ENCODE data around the gene AGO1.

Gene AGO1

DNA sequence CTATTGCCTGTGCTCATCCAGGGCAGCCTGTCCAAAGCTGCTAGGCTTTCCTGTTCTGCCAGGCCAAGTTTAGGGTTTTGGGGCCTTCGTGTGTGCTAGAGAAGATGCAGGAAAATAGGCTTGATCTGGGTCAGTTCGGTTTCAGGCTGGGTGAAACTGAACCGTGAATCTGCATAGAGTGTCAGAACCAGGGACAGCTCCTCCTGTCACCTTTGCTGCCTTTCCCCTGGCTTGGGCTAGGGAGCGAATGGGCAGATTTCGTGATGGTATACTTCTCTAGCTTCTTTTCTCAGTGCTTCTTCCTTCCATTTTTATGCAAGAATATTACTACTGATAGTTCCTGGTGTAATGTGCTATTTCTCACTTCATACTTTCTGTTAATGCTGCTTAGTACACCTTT lies 6.0 kb upstream of the AGO1 start:
- TF ChIP-seq MYC (IDR thresholded peaks at IDR 0.05; ENCODE audit: low read depth, low read length) (no peak), POLR2A (IDR thresholded peaks at IDR 0.05; ENCODE audit: extremely low read depth, insufficient read length) (no peak)
- TF ChIP-seq, protein P1, sequence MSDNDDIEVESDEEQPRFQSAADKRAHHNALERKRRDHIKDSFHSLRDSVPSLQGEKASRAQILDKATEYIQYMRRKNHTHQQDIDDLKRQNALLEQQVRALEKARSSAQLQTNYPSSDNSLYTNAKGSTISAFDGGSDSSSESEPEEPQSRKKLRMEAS (IDR thresholded peaks at IDR 0.05; ENCODE audit: low read depth, low read length): no peak
- TF ChIP-seq, protein P2, sequence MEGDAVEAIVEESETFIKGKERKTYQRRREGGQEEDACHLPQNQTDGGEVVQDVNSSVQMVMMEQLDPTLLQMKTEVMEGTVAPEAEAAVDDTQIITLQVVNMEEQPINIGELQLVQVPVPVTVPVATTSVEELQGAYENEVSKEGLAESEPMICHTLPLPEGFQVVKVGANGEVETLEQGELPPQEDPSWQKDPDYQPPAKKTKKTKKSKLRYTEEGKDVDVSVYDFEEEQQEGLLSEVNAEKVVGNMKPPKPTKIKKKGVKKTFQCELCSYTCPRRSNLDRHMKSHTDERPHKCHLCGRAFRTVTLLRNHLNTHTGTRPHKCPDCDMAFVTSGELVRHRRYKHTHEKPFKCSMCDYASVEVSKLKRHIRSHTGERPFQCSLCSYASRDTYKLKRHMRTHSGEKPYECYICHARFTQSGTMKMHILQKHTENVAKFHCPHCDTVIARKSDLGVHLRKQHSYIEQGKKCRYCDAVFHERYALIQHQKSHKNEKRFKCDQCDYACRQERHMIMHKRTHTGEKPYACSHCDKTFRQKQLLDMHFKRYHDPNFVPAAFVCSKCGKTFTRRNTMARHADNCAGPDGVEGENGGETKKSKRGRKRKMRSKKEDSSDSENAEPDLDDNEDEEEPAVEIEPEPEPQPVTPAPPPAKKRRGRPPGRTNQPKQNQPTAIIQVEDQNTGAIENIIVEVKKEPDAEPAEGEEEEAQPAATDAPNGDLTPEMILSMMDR (IDR thresholded peaks at IDR 0.05; ENCODE audit: low read depth, low read length): no peak
- DNase-seq (ENCODE audit: low read depth): peak; percentile 30
- no peak overlapping the region for H3K4me3 ChIP-seq (ENCODE audit: low read depth, low read length)

DNA sequence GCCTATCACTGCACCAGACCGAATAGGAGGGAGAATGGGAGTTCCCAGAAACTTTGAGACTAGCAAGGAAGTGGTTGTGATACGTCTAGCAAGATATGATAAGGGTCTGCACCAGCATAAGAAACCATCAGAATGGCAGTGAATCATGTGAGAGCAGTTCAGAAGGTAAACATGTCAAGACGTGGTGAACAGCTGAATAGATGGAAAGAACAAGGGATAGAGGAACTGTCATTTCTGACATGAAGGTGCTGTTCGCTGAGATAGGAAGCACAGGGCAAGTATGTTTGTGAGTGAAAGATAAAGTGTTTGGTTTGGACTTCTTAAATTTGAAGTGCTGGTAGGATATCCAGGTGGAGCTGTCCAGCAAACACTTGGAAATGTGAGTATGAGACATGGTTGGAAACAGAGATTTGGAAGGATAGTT lies 1.1 kb upstream of the AGO1 start:
- H3K4me3 ChIP-seq (ENCODE audit: low read depth, low read length): no peak overlapping the region
- TF ChIP-seq, protein P2 (IDR thresholded peaks at IDR 0.05; ENCODE audit: low read depth, low read length): no peak
- no peak for TF ChIP-seq POLR2A (IDR thresholded peaks at IDR 0.05; ENCODE audit: extremely low read depth, insufficient read length)
- no peak for TF ChIP-seq MYC (IDR thresholded peaks at IDR 0.05; ENCODE audit: low read depth, low read length)
- TF ChIP-seq, protein P1 (IDR thresholded peaks at IDR 0.05; ENCODE audit: low read depth, low read length): no peak
- DNase-seq (ENCODE audit: low read depth): no peak

DNA sequence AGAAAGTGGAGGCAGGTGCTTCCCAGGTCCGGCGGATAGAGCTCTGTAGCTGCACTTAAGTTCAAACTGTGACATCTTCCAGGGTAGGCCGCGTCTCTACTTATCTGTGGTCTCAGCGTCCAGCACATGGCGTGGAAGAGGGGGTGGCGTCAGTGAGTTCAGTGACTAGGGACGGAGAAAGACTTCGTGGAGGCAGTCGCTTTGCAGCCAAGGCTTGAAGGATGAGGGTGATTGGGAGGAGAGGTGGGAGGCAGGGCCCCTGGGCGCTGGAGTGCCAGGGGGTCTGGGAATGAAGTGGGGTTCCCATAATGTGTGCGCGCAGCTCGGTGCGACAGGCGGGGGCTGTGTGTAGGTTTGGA lies 444 bp upstream of the AGO1 start:
- no peak overlapping the region for H3K4me3 ChIP-seq (ENCODE audit: low read depth, low read length)
- no peak for DNase-seq (ENCODE audit: low read depth)
- TF ChIP-seq, protein P2 (IDR thresholded peaks at IDR 0.05; ENCODE audit: low read depth, low read length): no peak
- TF ChIP-seq MYC (IDR thresholded peaks at IDR 0.05; ENCODE audit: low read depth, low read length) (no peak), POLR2A (IDR thresholded peaks at IDR 0.05; ENCODE audit: extremely low read depth, insufficient read length) (no peak)

DNA sequence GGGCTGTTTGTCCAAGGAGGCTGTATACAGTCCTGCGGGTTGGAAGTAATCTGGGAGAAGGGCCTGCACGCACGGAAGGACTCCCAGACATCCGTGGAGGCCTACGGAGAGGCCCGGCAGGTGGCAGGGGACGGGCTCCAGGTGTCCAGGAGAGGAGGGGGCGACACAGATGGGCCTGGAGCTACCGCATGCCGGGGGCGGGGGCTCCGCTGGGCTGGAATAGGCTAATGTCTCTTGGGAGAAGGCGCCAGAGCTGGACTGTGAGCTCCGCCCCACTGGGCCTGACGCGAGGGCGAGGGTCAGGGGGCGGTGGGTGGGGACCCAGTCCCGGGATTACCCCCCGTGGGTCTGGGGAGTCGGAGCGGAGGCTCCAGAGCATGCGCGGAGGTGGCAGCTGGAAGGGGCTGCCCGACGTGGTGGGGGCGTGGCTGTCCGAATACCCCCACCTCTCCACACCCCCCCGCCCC lies 659 bp downstream of the AGO1 start:
- H3K4me3 ChIP-seq (ENCODE audit: low read depth, low read length): peak overlapping the region; percentile 90
- TF ChIP-seq POLR2A (IDR thresholded peaks at IDR 0.05; ENCODE audit: extremely low read depth, insufficient read length) (no peak), MYC (IDR thresholded peaks at IDR 0.05; ENCODE audit: low read depth, low read length) (no peak)
- TF ChIP-seq, protein P2 (IDR thresholded peaks at IDR 0.05; ENCODE audit: low read depth, low read length): no peak
- TF ChIP-seq, protein P1 (IDR thresholded peaks at IDR 0.05; ENCODE audit: low read depth, low read length): no peak
- peak; percentile 43 for DNase-seq (ENCODE audit: low read depth)

DNA sequence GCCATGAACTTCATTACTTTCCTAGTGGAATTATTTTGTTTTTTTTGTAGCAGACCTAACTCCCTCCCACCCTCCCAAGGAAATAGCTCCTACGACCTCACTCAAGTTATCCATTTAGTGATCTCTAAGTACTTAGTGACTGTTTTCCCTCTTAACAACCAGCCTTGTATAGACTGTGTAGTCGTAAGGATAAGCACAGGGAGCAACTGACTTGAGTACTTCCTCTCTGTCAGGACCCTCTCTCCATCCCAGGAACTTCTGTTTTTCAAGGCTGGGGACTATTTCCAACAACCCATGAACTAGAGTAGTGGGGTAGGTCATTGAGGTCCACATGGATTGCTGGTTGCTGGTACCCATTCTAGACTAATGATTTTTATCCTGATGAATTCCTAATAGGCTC lies 1.9 kb downstream of the AGO1 start:
- TF ChIP-seq MYC (IDR thresholded peaks at IDR 0.05; ENCODE audit: low read depth, low read length) (no peak), POLR2A (IDR thresholded peaks at IDR 0.05; ENCODE audit: extremely low read depth, insufficient read length) (no peak)
- TF ChIP-seq, protein P2 (IDR thresholded peaks at IDR 0.05; ENCODE audit: low read depth, low read length): no peak
- TF ChIP-seq, protein P1 (IDR thresholded peaks at IDR 0.05; ENCODE audit: low read depth, low read length): no peak
- DNase-seq (ENCODE audit: low read depth): peak; percentile 23

More for the DNA sequence above, 1.9 kb downstream of the AGO1 start:
- no peak overlapping the region for H3K4me3 ChIP-seq (ENCODE audit: low read depth, low read length)

Data from NB4 (cell line).